ENCODE data around the gene DUSP9. TPM values are rescaled to one million over a fixed set of nuclear protein-coding genes. Genes with fewer than 3 reads are reported as not detected.

DUSP9 gene
- total and polyA plus RNA-seq, 2 donors = 0.63 to 1.2 TPM

DNA sequence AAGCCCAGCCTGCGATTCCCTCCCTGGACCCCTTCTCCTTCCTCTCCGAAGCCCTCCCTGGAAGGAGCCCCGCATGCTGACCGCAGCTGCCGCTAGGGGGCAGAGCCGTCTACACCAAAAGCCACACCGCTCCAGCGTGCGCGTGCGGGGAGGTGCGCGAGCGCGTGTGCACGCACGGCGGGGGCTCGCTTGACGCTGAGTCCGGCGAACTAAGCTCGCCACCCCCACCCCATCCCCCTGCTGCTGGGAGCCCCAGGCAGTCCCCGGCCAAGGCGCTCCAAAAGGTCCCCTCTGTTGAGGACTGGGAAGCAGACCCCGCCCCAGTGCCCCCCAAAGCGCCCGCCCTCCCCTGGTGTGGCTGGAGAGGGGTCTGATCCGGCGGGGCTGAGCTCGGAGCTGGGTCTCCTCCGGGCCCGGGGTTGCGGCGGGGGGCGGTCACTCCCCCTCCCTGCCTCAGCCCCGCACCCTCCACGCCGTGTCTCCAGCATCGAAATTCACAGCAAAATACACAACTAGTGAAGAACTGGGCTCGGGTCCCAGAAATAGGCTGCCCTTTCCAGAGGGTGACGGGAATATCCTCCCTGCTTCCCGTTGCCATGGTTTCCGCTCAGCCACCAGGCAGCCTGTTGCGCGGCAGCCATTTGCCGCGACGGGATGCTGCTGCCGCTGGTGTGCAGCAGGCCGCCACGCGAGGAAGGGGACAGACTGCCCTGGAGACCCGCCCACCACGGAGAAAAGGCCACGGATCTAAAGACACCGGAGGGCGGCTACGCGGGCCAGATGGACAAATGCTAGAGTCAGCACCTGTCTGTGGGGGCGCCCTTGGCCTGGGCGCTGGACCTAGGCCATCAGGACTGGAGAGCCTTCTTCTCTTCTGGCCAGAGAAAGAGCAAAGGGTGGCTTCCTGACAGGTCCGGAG is 36.8 kb upstream of the DUSP9 start:
- no peaks in the 10 kb centered on the region for H3K4me1 ChIP-seq (ENCODE audit: insufficient read depth)
- WGBS = 2% methylated on average over 63 of the region's 63 CpGs
- no peak overlapping the region for H3K27ac ChIP-seq (ENCODE audit: low read depth)
- peak; percentile 50 for DNase-seq (ENCODE audit: extremely low spot score)
- peak overlapping the region; percentile 42 for H3K4me3 ChIP-seq (ENCODE audit: low read depth, low read length)
- H3K36me3 ChIP-seq (ENCODE audit: insufficient read depth) = no peaks in the 10 kb centered on the region

DNA sequence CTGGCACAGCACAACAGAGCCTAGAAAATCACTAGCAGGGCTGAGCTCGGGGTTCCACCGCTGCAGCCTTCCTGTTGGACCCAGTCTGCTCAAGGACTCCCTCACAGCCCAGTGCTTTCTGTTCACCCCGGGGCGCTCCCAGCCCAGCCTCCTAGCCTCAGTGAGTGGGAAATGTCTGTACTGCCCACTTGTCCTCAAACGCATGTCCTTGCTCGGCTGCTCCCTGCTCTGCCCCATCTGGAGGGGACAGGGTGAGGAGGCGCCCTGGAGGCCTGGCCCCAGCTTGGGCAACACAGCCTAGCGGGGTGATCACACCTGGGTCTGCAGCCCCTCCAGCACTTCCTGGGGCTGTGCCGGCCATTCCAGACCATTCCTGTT is 36.2 kb upstream of the DUSP9 start:
- no peaks in the 10 kb centered on the region for H3K4me1 ChIP-seq (ENCODE audit: insufficient read depth)
- H3K36me3 ChIP-seq (ENCODE audit: insufficient read depth) = no peaks in the 10 kb centered on the region
- WGBS = 80% methylated on average over 9 of the region's 9 CpGs
- H3K4me3 ChIP-seq (ENCODE audit: low read depth, low read length) = no peak overlapping the region
- DNase-seq (ENCODE audit: extremely low spot score) = no peak
- no peak overlapping the region for H3K27ac ChIP-seq (ENCODE audit: low read depth)

DNA sequence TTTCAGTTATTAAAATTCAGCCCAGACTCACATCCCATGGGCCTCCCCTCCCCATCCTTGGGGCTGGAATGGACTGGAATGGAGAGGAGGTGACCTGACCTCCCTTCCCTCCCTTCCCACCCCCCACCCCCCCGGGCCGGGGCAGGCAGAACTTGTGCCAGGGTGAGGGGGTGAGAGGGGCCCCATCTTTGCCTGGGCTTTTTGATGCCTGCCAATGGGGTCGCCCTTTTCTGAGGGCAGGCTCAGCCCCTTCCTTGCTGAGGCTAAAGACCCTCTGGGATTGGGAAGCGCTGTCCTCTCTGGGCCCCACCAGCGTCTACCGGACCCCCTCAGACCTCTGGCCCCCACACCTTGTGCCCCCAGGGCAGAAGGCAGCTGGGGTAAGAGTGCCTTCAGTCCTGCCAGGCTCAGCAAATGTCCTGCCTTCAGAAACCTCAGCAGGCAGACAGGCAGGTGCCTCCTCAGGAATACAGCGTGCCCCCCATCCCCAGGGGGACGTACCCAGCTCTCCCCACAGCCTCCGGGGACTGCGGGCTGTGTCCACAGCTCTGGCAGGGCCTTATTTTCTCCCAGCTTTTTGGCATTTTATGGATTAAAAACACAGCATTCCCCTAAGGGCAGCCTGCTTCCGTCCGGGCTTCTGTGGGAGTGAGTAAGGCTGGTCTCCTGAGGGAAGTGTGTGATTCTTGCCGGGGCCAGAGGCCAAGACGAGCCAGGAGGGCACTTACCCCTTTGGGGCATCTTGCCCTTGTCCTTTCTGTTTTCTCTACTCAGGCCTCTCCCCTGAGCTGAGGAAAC is 35.5 kb upstream of the DUSP9 start:
- 73% methylated on average over 14 of the region's 14 CpGs for WGBS
- Histone ChIP-seq H3K4me3 (ENCODE audit: low read depth, low read length) (no peak overlapping the region), H3K27ac (ENCODE audit: low read depth) (no peak overlapping the region), H3K36me3 (ENCODE audit: insufficient read depth) (no peaks in the 10 kb centered on the region), H3K4me1 (ENCODE audit: insufficient read depth) (no peaks in the 10 kb centered on the region)
- no peak for DNase-seq (ENCODE audit: extremely low spot score)

DNA sequence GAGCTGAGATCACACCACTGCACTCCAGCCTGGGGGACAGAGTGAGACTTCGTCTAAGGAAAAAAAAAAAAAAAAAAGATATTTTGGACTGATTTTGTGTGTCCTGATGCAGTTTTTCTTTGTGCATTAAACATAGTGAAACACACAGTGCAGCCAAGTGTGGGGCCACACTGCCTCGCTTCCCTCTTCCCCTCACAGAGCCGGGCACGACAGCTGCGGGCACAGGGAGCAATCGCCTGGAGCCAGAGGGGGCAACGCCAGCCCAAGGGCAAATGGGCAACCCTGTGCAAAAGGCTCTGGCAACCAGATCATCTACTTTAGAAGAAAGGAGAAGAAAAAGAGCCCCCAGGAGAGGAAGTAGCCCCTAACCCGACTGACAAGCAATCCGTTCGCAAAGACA is 34.6 kb upstream of the DUSP9 start:
- 83% methylated on average over 10 of the region's 10 CpGs for WGBS
- no peak overlapping the region for H3K4me3 ChIP-seq (ENCODE audit: low read depth, low read length)
- no peak for DNase-seq (ENCODE audit: extremely low spot score)
- no peak overlapping the region for H3K27ac ChIP-seq (ENCODE audit: low read depth)
- H3K4me1 ChIP-seq (ENCODE audit: insufficient read depth) = no peaks in the 10 kb centered on the region
- H3K36me3 ChIP-seq (ENCODE audit: insufficient read depth) = no peaks in the 10 kb centered on the region

DNA sequence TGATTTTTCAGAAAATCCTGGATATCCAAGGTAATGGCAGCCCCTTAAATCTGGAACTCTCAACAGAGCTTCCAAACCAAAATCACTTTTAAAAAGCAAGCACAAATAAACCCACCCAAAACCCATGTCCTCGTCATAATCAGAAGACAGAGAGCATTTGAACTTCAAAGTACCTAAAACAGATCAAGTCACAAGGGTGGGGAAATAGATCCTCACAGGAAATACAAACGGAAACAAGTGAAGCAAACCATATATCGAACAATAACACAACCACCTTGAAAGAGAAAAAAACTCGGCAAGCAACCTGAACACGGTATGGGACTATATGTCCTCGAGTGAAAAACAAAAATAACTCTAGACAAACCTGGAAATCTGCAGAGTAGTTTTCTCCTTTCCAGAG is 32.2 kb upstream of the DUSP9 start:
- H3K4me1 ChIP-seq (ENCODE audit: insufficient read depth) = no peaks in the 10 kb centered on the region
- H3K27ac ChIP-seq (ENCODE audit: low read depth) = no peak overlapping the region
- 66% methylated on average over 6 of the region's 6 CpGs for WGBS
- H3K36me3 ChIP-seq (ENCODE audit: insufficient read depth) = no peaks in the 10 kb centered on the region
- DNase-seq (ENCODE audit: extremely low spot score) = no peak
- no peak overlapping the region for H3K4me3 ChIP-seq (ENCODE audit: low read depth, low read length)

GRCh38 chrX:153620576-153620975 is 26.4 kb upstream of the DUSP9 start:
- Histone ChIP-seq H3K27ac (ENCODE audit: low read depth) (no peak overlapping the region), H3K4me1 (ENCODE audit: insufficient read depth) (no peaks in the 10 kb centered on the region), H3K36me3 (ENCODE audit: insufficient read depth) (no peaks in the 10 kb centered on the region), H3K4me3 (ENCODE audit: low read depth, low read length) (no peak overlapping the region)
- WGBS = 81% methylated on average over 5 of the region's 5 CpGs
- no peak for DNase-seq (ENCODE audit: extremely low spot score)

GRCh38 chrX:153621949-153622598 is 24.9 kb upstream of the DUSP9 start:
- DNase-seq (ENCODE audit: extremely low spot score) = no peak
- Histone ChIP-seq H3K4me3 (ENCODE audit: low read depth, low read length) (no peak overlapping the region), H3K27ac (ENCODE audit: low read depth) (no peak overlapping the region), H3K36me3 (ENCODE audit: insufficient read depth) (no peaks in the 10 kb centered on the region), H3K4me1 (ENCODE audit: insufficient read depth) (no peaks in the 10 kb centered on the region)
- WGBS = 90% methylated on average over 27 of the region's 27 CpGs

DNA sequence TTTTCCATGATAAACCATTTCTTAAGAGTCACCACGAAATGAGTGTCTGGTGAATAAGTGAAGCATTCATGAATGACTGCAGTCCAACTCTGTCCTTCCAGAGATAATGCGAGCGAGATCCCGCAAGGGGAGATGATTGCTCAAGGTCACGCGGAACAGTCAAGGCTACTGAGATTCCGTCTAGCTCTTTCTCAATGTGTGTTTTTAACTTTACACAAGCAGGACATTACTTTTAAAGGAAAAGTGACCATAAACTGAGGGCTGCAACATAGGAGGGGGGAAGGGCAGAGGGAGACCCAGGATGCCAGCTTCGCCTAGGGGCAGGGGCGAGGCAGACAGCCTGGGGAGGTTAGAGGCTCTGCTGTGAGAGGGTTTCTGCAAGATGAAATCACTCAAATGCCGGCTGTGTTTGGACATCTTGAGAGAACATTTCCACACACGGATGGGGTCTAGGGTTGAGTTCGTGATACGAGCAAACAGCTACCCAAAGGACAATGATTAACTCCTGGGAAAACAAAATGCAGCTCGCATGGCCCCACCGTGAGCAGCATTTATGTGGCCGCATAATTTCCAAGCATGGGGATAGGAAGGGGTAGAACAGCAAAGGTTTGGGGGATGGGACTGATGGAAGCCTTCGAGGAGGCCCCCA is 24.2 kb upstream of the DUSP9 start:
- no peaks in the 10 kb centered on the region for H3K4me1 ChIP-seq (ENCODE audit: insufficient read depth)
- WGBS = 59% methylated on average over 17 of the region's 17 CpGs
- H3K27ac ChIP-seq (ENCODE audit: low read depth) = no peak overlapping the region
- no peaks in the 10 kb centered on the region for H3K36me3 ChIP-seq (ENCODE audit: insufficient read depth)
- no peak for DNase-seq (ENCODE audit: extremely low spot score)
- no peak overlapping the region for H3K4me3 ChIP-seq (ENCODE audit: low read depth, low read length)

GRCh38 chrX:153623310-153624029 is 23.5 kb upstream of the DUSP9 start:
- no peaks in the 10 kb centered on the region for H3K4me1 ChIP-seq (ENCODE audit: insufficient read depth)
- DNase-seq (ENCODE audit: extremely low spot score) = no peak
- H3K4me3 ChIP-seq (ENCODE audit: low read depth, low read length) = no peak overlapping the region
- no peaks in the 10 kb centered on the region for H3K36me3 ChIP-seq (ENCODE audit: insufficient read depth)
- no peak overlapping the region for H3K27ac ChIP-seq (ENCODE audit: low read depth)
- 76% methylated on average over 16 of the region's 16 CpGs for WGBS

GRCh38 chrX:153624196-153625091 is 22.6 kb upstream of the DUSP9 start:
- Histone ChIP-seq H3K4me1 (ENCODE audit: insufficient read depth) (no peaks in the 10 kb centered on the region), H3K36me3 (ENCODE audit: insufficient read depth) (no peaks in the 10 kb centered on the region), H3K27ac (ENCODE audit: low read depth) (no peak overlapping the region), H3K4me3 (ENCODE audit: low read depth, low read length) (no peak overlapping the region)
- WGBS = 85% methylated on average over 15 of the region's 15 CpGs
- DNase-seq (ENCODE audit: extremely low spot score) = no peak

GRCh38 chrX:153625271-153626024 is 21.6 kb upstream of the DUSP9 start:
- Histone ChIP-seq H3K4me1 (ENCODE audit: insufficient read depth) (no peaks in the 10 kb centered on the region), H3K4me3 (ENCODE audit: low read depth, low read length) (no peak overlapping the region), H3K27ac (ENCODE audit: low read depth) (no peak overlapping the region), H3K36me3 (ENCODE audit: insufficient read depth) (no peaks in the 10 kb centered on the region)
- WGBS = 88% methylated on average over 19 of the region's 21 CpGs
- DNase-seq (ENCODE audit: extremely low spot score) = no peak
